GM13976 (cell line): Measurements from ENCODE around the gene BUD23.
"Not testable (repeated sequence)": the region's sequence is repeated elsewhere in the genome, so short reads cannot be mapped to it uniquely, and the experiment has no call there.

Experiments used
- DNase-seq: peaks from one replicate; pipeline ENCODE4 v3.0.0; 2012; ENCODE audit warnings: low spot score
- CTCF ChIP-seq: IDR thresholded peaks from 2 replicates; pipeline ENCODE4 v1.5.1; 2012; ENCODE audit warnings: borderline replicate concordance, mild to moderate bottlenecking; ENCODE audit not compliant: insufficient read depth; ENCODE audit errors: extremely low read depth, missing control alignments, control extremely low read depth
- in situ Hi-C: fragments of 300-500 bp; cut with MboI; formaldehyde crosslinking; loops from one replicate; pipeline ENCODE4 v1.12.0; 2022; ENCODE audit warnings: low sequenced_read_pairs, mixed read lengths, inconsistent platforms; ENCODE audit not compliant: unreplicated experiment

Gene BUD23

DNA sequence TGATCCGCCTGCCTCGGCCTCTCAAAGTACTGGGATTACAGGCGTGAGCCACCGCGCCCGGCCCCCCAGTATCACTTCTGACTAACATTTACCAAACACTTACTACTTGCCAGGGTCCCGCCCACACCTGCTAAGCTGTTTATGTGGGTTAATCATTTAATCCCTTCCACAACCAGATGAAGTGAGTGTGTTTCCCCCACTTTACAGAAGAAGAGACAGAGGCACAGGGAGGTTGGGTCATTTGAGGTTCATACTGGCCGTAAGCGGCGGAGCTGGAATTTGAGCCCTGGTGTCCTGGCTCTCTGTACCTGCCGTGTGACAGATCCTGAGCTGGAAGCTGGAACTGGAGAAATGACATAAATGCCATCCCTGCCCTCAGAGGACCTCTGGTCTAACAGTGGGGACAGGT is 30.9 kb upstream of the BUD23 start:
- in situ Hi-C loops: no loop called here
- TF ChIP-seq CTCF: no peak
- no peak for DNase-seq

GRCh38 chr7:73655309-73655708 is 28.1 kb upstream of the BUD23 start:
- DNase-seq, in situ Hi-C loops: not testable (repeated sequence)

DNA sequence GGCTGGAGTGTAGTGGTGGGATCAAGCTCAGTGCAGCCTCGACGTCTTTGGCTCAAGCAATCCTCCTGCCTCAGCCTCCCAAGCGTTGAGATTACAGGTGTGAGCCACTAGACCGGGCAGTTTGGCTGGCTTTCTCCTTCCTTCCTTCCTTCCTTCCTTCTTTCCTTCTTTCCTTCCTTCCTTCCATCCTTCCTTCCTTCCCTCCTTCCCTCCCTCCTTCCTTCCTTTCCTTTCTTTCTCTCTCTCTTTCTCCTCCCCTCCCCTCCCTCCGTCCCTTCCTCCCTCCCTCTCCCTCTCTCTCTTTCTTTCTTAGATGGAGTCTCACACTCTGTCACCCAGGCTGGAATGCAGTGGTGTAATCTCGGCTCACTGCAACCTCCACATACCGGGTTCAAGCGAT is 23.4 kb upstream of the BUD23 start:
- no peak for DNase-seq
- in situ Hi-C loops: no loop called here
- no peak for TF ChIP-seq CTCF

- in situ Hi-C loops, DNase-seq: not testable (repeated sequence)
These were observed 22.8 kb upstream of the BUD23 start for GRCh38 chr7:73660594-73660993.

DNA sequence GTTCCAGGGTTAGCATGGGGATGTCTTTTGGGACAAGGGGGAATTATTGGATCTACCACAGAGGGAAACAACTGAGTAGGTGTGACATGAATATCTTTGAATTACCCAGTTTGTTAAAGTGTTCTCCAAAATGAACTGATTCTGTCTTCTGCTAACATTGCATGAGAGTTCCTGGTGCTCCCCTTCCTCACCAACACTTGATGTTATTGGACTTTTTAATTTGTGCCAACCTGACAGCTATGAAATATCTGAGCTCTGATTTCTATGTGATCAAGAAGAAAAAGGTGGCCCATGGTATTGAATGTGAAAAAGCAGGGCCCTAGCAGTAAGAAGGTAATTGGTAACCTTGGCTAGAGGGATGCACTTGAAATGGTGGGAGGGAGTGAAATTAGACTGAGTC is 20.4 kb upstream of the BUD23 start:
- in situ Hi-C loops: no loop called here
- DNase-seq: no peak
- TF ChIP-seq CTCF: no peak

DNA sequence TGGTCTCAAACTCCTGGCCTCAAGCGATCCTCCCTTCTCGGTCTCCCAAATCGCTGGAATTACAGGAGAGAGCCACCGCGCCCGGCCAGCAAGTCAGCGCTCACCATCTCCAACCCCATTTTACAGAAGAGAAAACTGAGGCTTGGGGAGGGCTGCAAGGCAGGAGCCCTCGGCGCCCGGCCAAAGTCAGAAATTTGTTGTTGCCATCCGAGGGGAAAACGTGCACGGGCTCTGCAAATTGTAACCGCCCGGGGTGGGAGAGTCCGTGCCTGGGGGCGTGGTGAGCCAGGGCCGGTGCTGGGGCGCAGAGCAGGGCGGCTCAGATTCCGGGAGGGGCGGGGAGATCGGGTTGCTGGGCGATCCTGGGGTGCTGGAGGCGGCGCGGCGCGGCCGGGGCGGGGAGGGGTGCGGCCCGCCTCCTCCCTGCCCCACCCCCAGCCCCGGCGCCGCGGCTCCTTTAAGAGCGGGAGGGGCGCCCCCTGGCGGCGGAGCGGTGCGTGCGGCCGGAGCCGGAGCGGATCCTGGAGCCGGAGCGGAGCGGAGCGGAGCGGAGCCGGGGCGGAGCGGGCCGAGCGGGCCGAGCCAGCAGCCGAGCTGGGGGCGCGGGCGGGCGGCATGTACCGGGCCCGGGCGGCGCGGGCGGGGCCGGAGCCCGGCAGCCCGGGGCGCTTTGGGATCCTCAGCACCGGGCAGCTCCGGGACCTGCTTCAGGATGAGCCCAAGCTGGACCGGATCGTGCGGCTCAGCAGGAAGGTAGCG is 15.9 kb upstream of the BUD23 start, which contains the start of gene VPS37D:
TSS of gene VPS37D (plus strand) at position 488 of the 759 bp plus-strand sequence. CDS start at position 616, 128 bp downstream.
- DNase-seq: peak; percentile 99
- TF ChIP-seq CTCF: peak; percentile 92
- in situ Hi-C loops: no loop called here

DNA sequence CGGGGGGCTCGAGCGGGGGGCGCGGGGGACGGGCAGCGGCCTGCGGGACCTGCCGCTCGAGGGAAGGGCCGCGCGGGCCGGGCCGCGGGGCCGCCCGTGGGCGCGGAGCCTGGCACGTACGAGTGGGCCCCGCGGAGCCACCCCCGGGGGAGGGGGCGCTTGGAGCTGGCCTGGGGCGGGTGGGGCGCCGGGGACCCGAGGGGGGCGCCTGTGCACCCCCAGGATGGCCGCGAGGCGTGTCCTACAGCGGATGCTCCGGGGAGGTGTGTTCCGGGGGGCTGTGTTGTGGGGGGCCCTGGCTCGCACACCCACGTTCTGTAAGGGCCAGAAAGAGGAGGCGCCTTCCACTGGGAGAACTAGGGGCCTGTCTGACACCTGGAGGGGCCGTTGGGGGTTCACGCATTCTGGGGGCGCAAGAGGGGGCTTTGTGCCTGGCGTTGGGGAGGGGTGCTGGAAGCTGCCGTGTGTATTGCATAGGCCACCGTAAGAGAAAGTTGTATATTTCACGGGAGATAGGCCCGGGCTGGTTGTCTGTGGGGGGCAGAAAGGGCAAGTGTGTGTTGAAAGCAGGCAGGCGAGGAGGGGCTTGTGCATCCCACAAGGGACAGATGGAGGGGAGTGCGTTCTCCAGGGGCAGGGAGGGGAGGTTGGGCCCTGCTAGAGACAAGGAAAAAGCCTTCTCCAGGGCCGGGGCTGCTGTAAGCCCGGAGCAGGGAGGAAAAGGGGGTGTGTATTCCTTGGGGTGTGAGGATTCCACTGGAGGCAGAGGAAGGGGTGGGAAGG is 15.1 kb upstream of the BUD23 start:
- in situ Hi-C loops: no loop called here
- DNase-seq: no peak
- TF ChIP-seq CTCF: no peak

DNA sequence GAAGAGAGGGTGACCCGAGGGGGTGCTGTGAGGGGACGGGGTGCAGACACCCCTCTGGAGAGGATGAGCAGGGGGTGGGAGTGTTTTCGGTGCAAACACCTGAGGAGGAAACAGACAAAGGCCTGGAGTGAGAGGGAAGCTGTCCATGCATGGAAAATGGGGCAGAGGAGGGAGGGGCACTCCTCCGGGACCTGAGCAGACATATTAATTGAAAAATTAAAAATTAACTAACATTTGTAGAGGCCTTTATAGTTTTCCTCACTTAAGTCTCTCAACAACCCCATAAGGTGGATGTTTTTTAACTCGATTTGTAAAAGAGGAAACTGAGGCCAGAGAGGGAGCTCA is 14.5 kb upstream of the BUD23 start:
- in situ Hi-C loops: no loop called here
- TF ChIP-seq CTCF: no peak
- DNase-seq: no peak
